ENCODE results near the gene DDX24. TPM values are rescaled to one million over a fixed set of nuclear protein-coding genes. Genes with fewer than 3 reads are reported as not detected.

Gene DDX24
- polyA plus RNA-seq, 2 donors: 45.6 to 58.3 TPM

GRCh38 chr14:94124582-94125377 lies 43.8 kb upstream of the DDX24 start:
- Histone ChIP-seq H3K27ac (ENCODE audit: low read depth in 2 of 2, low read length in 1 of 2) (no peak overlapping the region), H3K4me1 (ENCODE audit: control insufficient read depth in 2 of 2, insufficient read depth in 2 of 2, low read length in 1 of 2) (peaks cover 0 to 4% of the 10 kb centered on the region in 2 donors), H3K27me3 (ENCODE audit: control insufficient read depth in 1 of 2, insufficient read depth in 2 of 2, low read length in 2 of 2) (no peaks in the 10 kb centered on the region), H3K36me3 (ENCODE audit: control insufficient read depth in 2 of 2, insufficient read depth in 2 of 2, low read length in 1 of 2) (peaks cover 0 to 5% of the 10 kb centered on the region in 2 donors), H3K4me3 (ENCODE audit: low read depth in 1 of 2, low read length in 2 of 2) (no peak overlapping the region), H3K9me3 (ENCODE audit: control insufficient read depth in 2 of 2, insufficient read depth in 1 of 2, low read depth in 1 of 2, low read length in 1 of 2) (peaks cover 0 to 6% of the 10 kb centered on the region in 2 donors)
- 80 to 83% methylated on average over 9 of the region's 9 CpGs for WGBS, 2 donors

- Histone ChIP-seq H3K27ac (ENCODE audit: low read depth in 2 of 2, low read length in 1 of 2) (no peak overlapping the region), H3K4me3 (ENCODE audit: low read depth in 1 of 2, low read length in 2 of 2) (no peak overlapping the region), H3K9me3 (ENCODE audit: control insufficient read depth in 2 of 2, insufficient read depth in 1 of 2, low read depth in 1 of 2, low read length in 1 of 2) (peaks cover 0 to 9% of the 10 kb centered on the region in 2 donors), H3K36me3 (ENCODE audit: control insufficient read depth in 2 of 2, insufficient read depth in 2 of 2, low read length in 1 of 2) (peaks cover 0 to 5% of the 10 kb centered on the region in 2 donors), H3K27me3 (ENCODE audit: control insufficient read depth in 1 of 2, insufficient read depth in 2 of 2, low read length in 2 of 2) (no peaks in the 10 kb centered on the region), H3K4me1 (ENCODE audit: control insufficient read depth in 2 of 2, insufficient read depth in 2 of 2, low read length in 1 of 2) (peaks cover 0 to 4% of the 10 kb centered on the region in 2 donors)
- 84 to 94% methylated on average over 1 of the region's 1 CpG for WGBS, 2 donors
These were observed 42.9 kb upstream of the DDX24 start for GRCh38 chr14:94123868-94124267.

GRCh38 chr14:94123296-94123695 lies 42.3 kb upstream of the DDX24 start:
- 90 to 94% methylated on average over 9 of the region's 9 CpGs for WGBS, 2 donors

GRCh38 chr14:94122438-94122837 lies 41.4 kb upstream of the DDX24 start:
- Histone ChIP-seq H3K4me1 (ENCODE audit: control insufficient read depth in 2 of 2, insufficient read depth in 2 of 2, low read length in 1 of 2) (no peaks in the 10 kb centered on the region), H3K36me3 (ENCODE audit: control insufficient read depth in 2 of 2, insufficient read depth in 2 of 2, low read length in 1 of 2) (peaks cover 0 to 5% of the 10 kb centered on the region in 2 donors), H3K27ac (ENCODE audit: low read depth in 2 of 2, low read length in 1 of 2) (no peak overlapping the region), H3K9me3 (ENCODE audit: control insufficient read depth in 2 of 2, insufficient read depth in 1 of 2, low read depth in 1 of 2, low read length in 1 of 2) (peaks cover 0 to 9% of the 10 kb centered on the region in 2 donors), H3K27me3 (ENCODE audit: control insufficient read depth in 1 of 2, insufficient read depth in 2 of 2, low read length in 2 of 2) (no peaks in the 10 kb centered on the region), H3K4me3 (ENCODE audit: low read depth in 1 of 2, low read length in 2 of 2) (no peak overlapping the region)
- WGBS, 2 donors: 65 to 91% methylated on average over 3 of the region's 3 CpGs

More at GRCh38 chr14:94123296-94123695, 42.3 kb upstream of the DDX24 start:
- H3K27ac ChIP-seq (ENCODE audit: low read depth in 2 of 2, low read length in 1 of 2): no peak overlapping the region
- H3K4me1 ChIP-seq (ENCODE audit: control insufficient read depth in 2 of 2, insufficient read depth in 2 of 2, low read length in 1 of 2): peaks cover 0 to 1% of the 10 kb centered on the region in 2 donors
- H3K9me3 ChIP-seq (ENCODE audit: control insufficient read depth in 2 of 2, insufficient read depth in 1 of 2, low read depth in 1 of 2, low read length in 1 of 2): peaks cover 0 to 9% of the 10 kb centered on the region in 2 donors
- peaks cover 0 to 5% of the 10 kb centered on the region in 2 donors for H3K36me3 ChIP-seq (ENCODE audit: control insufficient read depth in 2 of 2, insufficient read depth in 2 of 2, low read length in 1 of 2)
- no peak overlapping the region for H3K4me3 ChIP-seq (ENCODE audit: low read depth in 1 of 2, low read length in 2 of 2)
- no peaks in the 10 kb centered on the region for H3K27me3 ChIP-seq (ENCODE audit: control insufficient read depth in 1 of 2, insufficient read depth in 2 of 2, low read length in 2 of 2)

GRCh38 chr14:94121485-94121884 lies 40.5 kb upstream of the DDX24 start:
- Histone ChIP-seq H3K36me3 (ENCODE audit: control insufficient read depth in 2 of 2, insufficient read depth in 2 of 2, low read length in 1 of 2) (peaks cover 0 to 3% of the 10 kb centered on the region in 2 donors), H3K4me3 (ENCODE audit: low read depth in 1 of 2, low read length in 2 of 2) (no peak overlapping the region), H3K27ac (ENCODE audit: low read depth in 2 of 2, low read length in 1 of 2) (no peak overlapping the region), H3K27me3 (ENCODE audit: control insufficient read depth in 1 of 2, insufficient read depth in 2 of 2, low read length in 2 of 2) (no peaks in the 10 kb centered on the region), H3K9me3 (ENCODE audit: control insufficient read depth in 2 of 2, insufficient read depth in 1 of 2, low read depth in 1 of 2, low read length in 1 of 2) (peaks cover 0 to 9% of the 10 kb centered on the region in 2 donors), H3K4me1 (ENCODE audit: control insufficient read depth in 2 of 2, insufficient read depth in 2 of 2, low read length in 1 of 2) (no peaks in the 10 kb centered on the region)
- WGBS, 2 donors: 48 to 56% methylated on average over 3 of the region's 3 CpGs

- peaks cover 0 to 3% of the 10 kb centered on the region in 2 donors for H3K4me1 ChIP-seq (ENCODE audit: control insufficient read depth in 2 of 2, insufficient read depth in 2 of 2, low read length in 1 of 2)
- H3K9me3 ChIP-seq (ENCODE audit: control insufficient read depth in 2 of 2, insufficient read depth in 1 of 2, low read depth in 1 of 2, low read length in 1 of 2): peaks cover 0 to 9% of the 10 kb centered on the region in 2 donors
- no peaks in the 10 kb centered on the region for H3K36me3 ChIP-seq (ENCODE audit: control insufficient read depth in 2 of 2, insufficient read depth in 2 of 2, low read length in 1 of 2)
- H3K4me3 ChIP-seq (ENCODE audit: low read depth in 1 of 2, low read length in 2 of 2): no peak overlapping the region
- WGBS, 2 donors: 81 to 87% methylated on average over 5 of the region's 5 CpGs
- no peak overlapping the region for H3K27ac ChIP-seq (ENCODE audit: low read depth in 2 of 2, low read length in 1 of 2)
- no peaks in the 10 kb centered on the region for H3K27me3 ChIP-seq (ENCODE audit: control insufficient read depth in 1 of 2, insufficient read depth in 2 of 2, low read length in 2 of 2)
These were observed 39.8 kb upstream of the DDX24 start for GRCh38 chr14:94120667-94121340.

- H3K9me3 ChIP-seq (ENCODE audit: control insufficient read depth in 2 of 2, insufficient read depth in 1 of 2, low read depth in 1 of 2, low read length in 1 of 2): peaks cover 0 to 9% of the 10 kb centered on the region in 2 donors
- H3K36me3 ChIP-seq (ENCODE audit: control insufficient read depth in 2 of 2, insufficient read depth in 2 of 2, low read length in 1 of 2): no peaks in the 10 kb centered on the region
- no peak overlapping the region for H3K4me3 ChIP-seq (ENCODE audit: low read depth in 1 of 2, low read length in 2 of 2)
- H3K4me1 ChIP-seq (ENCODE audit: control insufficient read depth in 2 of 2, insufficient read depth in 2 of 2, low read length in 1 of 2): peaks cover 4 to 14% of the 10 kb centered on the region in 2 donors
- H3K27me3 ChIP-seq (ENCODE audit: control insufficient read depth in 1 of 2, insufficient read depth in 2 of 2, low read length in 2 of 2): no peaks in the 10 kb centered on the region
- H3K27ac ChIP-seq (ENCODE audit: low read depth in 2 of 2, low read length in 1 of 2): no peak overlapping the region
These were observed 38.1 kb upstream of the DDX24 start for GRCh38 chr14:94119071-94119470.

- no peaks in the 10 kb centered on the region for H3K36me3 ChIP-seq (ENCODE audit: control insufficient read depth in 2 of 2, insufficient read depth in 2 of 2, low read length in 1 of 2)
- no peak overlapping the region for H3K27ac ChIP-seq (ENCODE audit: low read depth in 2 of 2, low read length in 1 of 2)
- H3K9me3 ChIP-seq (ENCODE audit: control insufficient read depth in 2 of 2, insufficient read depth in 1 of 2, low read depth in 1 of 2, low read length in 1 of 2): peaks cover 0 to 9% of the 10 kb centered on the region in 2 donors
- H3K4me1 ChIP-seq (ENCODE audit: control insufficient read depth in 2 of 2, insufficient read depth in 2 of 2, low read length in 1 of 2): peaks cover 4 to 14% of the 10 kb centered on the region in 2 donors
- WGBS, 2 donors: 75 to 76% methylated on average over 9 of the region's 9 CpGs
- H3K4me3 ChIP-seq (ENCODE audit: low read depth in 1 of 2, low read length in 2 of 2): no peak overlapping the region
- H3K27me3 ChIP-seq (ENCODE audit: control insufficient read depth in 1 of 2, insufficient read depth in 2 of 2, low read length in 2 of 2): no peaks in the 10 kb centered on the region
These were observed 36.9 kb upstream of the DDX24 start for GRCh38 chr14:94117856-94118255.

- Histone ChIP-seq H3K27me3 (ENCODE audit: control insufficient read depth in 1 of 2, insufficient read depth in 2 of 2, low read length in 2 of 2) (no peaks in the 10 kb centered on the region), H3K27ac (ENCODE audit: low read depth in 2 of 2, low read length in 1 of 2) (no peak overlapping the region), H3K4me3 (ENCODE audit: low read depth in 1 of 2, low read length in 2 of 2) (no peak overlapping the region), H3K9me3 (ENCODE audit: control insufficient read depth in 2 of 2, insufficient read depth in 1 of 2, low read depth in 1 of 2, low read length in 1 of 2) (peaks cover 0 to 9% of the 10 kb centered on the region in 2 donors), H3K36me3 (ENCODE audit: control insufficient read depth in 2 of 2, insufficient read depth in 2 of 2, low read length in 1 of 2) (no peaks in the 10 kb centered on the region), H3K4me1 (ENCODE audit: control insufficient read depth in 2 of 2, insufficient read depth in 2 of 2, low read length in 1 of 2) (peaks cover 4 to 14% of the 10 kb centered on the region in 2 donors)
- WGBS, 2 donors: 83 to 89% methylated on average over 10 of the region's 10 CpGs
These were observed 35.7 kb upstream of the DDX24 start for GRCh38 chr14:94116701-94117100.

Data from esophagus (tissue), 2 donors.